Neural progenitor cell (in vitro differentiated cells): Measurements from ENCODE around the gene PRDM5.

Experiments
- CTCF ChIP-seq: fragments of 200-600 bp; sonication (generic); IDR thresholded peaks from 2 replicates; pipeline ENCODE4 v1.5.1; 2017; ENCODE audit warnings: antibody characterized with exemption, mild to moderate bottlenecking
- EZH2 ChIP-seq: fragments of 200-600 bp; sonication (generic); IDR thresholded peaks from 2 replicates; pipeline ENCODE4 v1.6.1; 2017; ENCODE audit warnings: antibody characterized with exemption, mild to moderate bottlenecking, moderate library complexity

GRCh38 chr4:120864969-120865368 lies 57.6 kb downstream of the PRDM5 start:
- TF ChIP-seq EZH2 (no peak), CTCF (no peak)
